A549 treated with dexamethasone at 1 μM for 4 hours (cell line): Measurements from ENCODE around the gene MRPL34. TPM values are rescaled to one million over a fixed set of nuclear protein-coding genes. Genes with fewer than 3 reads are reported as not detected.

Experiments
- total RNA-seq: library from RNA; stranded (reverse); fragments of 200-300 nt; extraction: Qiagen RNA extraction; gene quantifications from 5 replicates; pipeline ENCODE4 v1.2.3, GENCODE V29; 2022

The MRPL34 gene
- 58.9 to 95.1 TPM (median 90.6 TPM) in 5 replicates for total RNA-seq

DNA sequence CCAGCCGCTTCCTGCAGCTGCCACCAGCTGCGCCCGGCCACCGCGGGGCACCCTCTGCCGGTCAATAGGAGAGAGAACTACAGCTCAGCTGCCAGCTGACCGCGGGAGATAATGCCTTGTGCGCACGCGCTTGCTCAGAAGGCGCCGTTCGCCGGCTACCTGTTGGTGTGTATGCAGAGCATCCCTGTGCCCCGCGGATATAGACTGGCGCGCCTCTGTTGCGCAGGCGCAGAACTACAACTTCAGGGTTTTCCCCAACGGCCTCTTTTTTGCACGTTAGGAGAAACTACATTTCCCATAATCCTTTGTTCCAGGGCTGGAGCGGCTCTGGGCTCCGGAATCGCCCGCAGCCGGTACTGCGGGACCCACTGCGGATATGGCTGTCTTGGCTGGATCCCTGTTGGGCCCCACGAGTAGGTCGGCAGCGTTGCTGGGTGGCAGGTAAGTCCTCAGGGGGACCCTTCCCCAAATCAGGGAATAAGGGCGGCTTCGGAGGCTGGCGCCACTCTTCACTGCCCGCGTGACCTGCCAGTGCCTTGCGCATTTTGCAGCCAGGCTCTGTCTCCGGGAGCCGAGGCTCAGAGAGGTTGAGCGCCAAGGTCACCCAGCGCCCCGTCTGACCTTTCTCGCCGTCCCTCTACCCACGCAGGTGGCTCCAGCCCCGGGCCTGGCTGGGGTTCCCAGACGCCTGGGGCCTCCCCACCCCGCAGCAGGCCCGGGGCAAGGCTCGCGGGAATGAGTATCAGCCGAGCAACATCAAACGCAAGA, at the start of gene MRPL34:
Gene MRPL34 (plus strand): TSS at position 356 of the 768 bp plus-strand sequence. CDS start 21 bp downstream, at position 377.

GRCh38 chr19:17264641-17264979, 41.1 kb upstream of the MRPL34 start, which contains the start of gene USHBP1:
Gene USHBP1, minus strand, starts transcription at chr19:17264745. Its CDS starts 446 bp downstream, at chr19:17264299.

DNA sequence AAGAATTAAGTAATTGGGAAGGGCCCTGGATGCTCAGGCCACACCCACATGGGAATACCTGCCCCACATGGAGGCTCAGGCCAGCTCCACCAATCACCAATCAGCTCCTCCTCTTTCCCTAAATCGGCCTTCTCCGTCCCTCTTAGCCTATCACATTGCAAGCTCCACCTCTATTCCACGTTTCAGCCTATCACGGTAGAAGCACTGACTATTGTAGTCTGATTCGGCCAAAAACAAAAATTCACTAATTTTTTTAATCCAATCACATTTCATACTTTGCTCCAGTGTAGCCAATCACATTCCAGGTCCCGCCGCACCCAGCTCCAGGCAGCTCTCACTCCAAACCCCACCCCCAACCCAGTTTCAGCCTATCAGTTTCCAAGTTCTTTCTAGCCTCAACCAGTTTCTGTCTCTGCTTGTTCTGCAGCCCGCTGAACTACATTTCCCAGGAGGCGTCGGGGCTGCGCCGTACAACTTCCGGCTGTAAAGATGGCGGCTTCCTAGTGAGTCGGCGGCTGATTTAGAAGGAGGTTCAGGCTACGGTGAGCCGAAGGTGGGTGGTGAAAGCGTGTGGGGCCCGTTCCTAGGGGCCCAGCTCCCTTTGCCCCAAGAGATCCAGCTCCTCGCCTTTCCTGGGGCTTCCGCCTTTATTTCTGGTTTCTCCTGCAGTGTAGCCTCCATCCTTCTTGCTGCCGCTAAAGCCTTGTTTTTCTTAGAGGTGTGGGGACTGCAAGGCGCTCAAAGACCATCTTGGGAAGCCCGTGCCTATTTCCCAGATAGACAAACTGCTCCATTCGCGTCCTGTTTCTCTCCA, 38.5 kb upstream of the MRPL34 start, which contains the start of gene BABAM1:
Gene BABAM1 (plus strand): TSS at position 469 of the 814 bp plus-strand sequence. CDS start 1,364 bp downstream, outside the sequence.

GRCh38 chr19:17281391-17282304, 24.0 kb upstream of the MRPL34 start, which contains the start of gene ANKLE1:
Gene ANKLE1, plus strand, starts transcription at chr19:17281901. Its CDS starts 20 bp downstream, at chr19:17281921.

GRCh38 chr19:17303167-17303939, 2.3 kb upstream of the MRPL34 start, which contains the start of gene ABHD8:
Gene ABHD8, minus strand, starts transcription at chr19:17303425. Its CDS starts 1,809 bp downstream, at chr19:17301616.

DNA sequence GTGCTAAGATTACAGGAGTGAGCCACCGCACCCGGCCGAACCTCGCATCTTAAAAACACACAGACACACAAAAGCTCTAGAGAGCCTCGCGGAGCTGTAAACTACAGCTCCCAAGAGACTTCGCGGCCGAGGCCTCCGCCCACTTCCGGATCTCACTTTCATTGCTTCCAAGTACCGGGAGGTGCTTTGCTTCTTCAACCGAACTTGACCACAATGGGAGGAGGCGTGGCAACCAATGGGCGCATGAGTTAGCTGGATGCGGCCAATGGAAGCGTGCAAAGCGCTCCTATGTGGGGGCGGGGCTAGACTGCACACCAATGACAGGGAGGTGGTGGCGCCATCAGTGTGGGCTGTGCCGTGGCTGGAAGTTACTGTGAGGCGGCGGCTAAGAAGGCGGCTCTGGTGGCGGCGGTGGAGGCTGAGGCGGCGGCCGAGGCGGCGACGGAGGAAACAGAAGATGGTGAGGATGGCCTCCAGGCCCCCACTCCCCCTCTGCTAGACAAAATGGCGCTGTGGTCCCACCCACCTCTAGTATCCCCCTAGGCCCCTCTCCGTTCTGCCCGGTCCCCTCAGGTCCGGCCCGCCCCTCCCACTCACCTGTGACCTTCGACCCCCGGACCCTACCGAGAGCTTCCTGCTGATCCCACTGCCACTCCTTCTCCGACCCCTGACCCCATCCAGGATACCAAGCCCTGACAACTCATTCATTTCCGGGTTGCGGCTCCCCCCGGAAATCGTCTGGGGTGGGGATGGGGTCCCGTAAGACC, 3.7 kb downstream of the MRPL34 start, which contains the start of gene DDA1:
Gene DDA1 (plus strand): TSS at position 366 of the 767 bp plus-strand sequence. CDS start 92 bp downstream, at position 458.

GRCh38 chr19:17334414-17335409, 29.0 kb downstream of the MRPL34 start, which contains the start of gene ANO8:
Gene ANO8, minus strand, starts transcription at chr19:17334855. Its CDS starts 185 bp downstream, at chr19:17334670.

DNA sequence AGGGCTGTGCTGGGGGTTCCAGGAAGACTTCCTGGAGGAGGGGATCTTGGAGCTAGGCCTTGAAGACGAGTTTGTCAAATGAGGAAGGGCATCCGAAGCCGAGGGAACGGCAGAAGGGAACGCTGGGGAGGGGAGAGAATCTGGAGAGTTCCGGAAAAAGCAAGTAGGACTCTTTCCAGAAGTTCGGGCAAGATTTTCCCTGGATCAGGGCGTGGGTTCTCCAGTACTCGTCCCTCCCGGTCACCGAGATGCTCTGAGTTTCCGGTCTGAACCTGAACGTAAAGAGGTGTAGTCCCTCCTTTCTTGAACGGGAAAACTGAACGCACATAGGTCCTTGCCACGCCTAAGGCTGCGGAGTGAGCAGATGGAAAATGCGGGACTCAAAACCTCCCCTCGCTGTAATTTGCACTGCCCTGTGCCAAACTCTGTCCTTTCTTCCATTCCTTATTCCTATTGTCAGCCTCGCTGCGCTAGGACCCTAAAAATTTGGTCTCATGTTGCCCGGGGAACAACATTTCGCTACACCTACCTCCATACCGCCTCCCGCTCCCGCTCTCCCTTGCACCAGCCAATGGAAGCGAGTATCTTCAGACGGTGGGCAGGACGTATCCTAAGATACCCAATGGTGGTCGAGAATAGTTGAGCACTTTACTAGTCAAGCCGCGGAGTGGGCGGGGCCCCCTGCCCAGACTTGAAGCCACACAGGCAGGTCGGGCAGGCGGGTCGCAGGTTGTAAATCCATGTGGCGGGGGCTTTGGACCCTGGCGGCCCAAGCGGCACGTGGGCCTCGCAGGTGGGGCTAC, 31.4 kb downstream of the MRPL34 start, which contains the start of gene GTPBP3:
Gene GTPBP3 (plus strand): TSS at position 682 of the 803 bp plus-strand sequence. CDS start 59 bp downstream, at position 741.

Other genes with a start within 250 kb of the MRPL34 start
- gene HAUS8, start 230.4 kb upstream of the MRPL34 start, total RNA-seq: 12.3 to 15.2 TPM (median 13.1 TPM) in 5 replicates
- 23.4 to 37.4 TPM (median 33.1 TPM) in 5 replicates for gene MYO9B, start 230.1 kb upstream of the MRPL34 start, total RNA-seq
- gene USE1, start 90.5 kb upstream of the MRPL34 start, total RNA-seq: 13.2 to 15.5 TPM (median 13.9 TPM) in 5 replicates
- 9.7 to 13.9 TPM (median 12.9 TPM) in 5 replicates for gene OCEL1, start 79.6 kb upstream of the MRPL34 start, total RNA-seq
- 30.3 to 57.3 TPM (median 52.6 TPM) in 5 replicates for gene NR2F6, start 60.0 kb upstream of the MRPL34 start, total RNA-seq
- gene USHBP1, start 41.1 kb upstream of the MRPL34 start, total RNA-seq: 0.07 TPM in 1 of 5 replicates, not detected in the others
- 56.1 to 65.2 TPM (median 63.2 TPM) in 5 replicates for gene BABAM1, start 38.4 kb upstream of the MRPL34 start, total RNA-seq
- 0.24 to 0.46 TPM (median 0.36 TPM) in 5 replicates for gene ANKLE1, start 24.0 kb upstream of the MRPL34 start, total RNA-seq
- 1.7 to 3.0 TPM (median 2.5 TPM) in 5 replicates for gene ABHD8, start 2.4 kb upstream of the MRPL34 start, total RNA-seq
- gene DDA1, start 3.7 kb downstream of the MRPL34 start, total RNA-seq: 45.8 to 66.0 TPM (median 55.4 TPM) in 5 replicates
- gene ANO8, start 29.0 kb downstream of the MRPL34 start, total RNA-seq: 1.4 to 3.3 TPM (median 2.8 TPM) in 5 replicates
- 10.5 to 21.0 TPM (median 19.6 TPM) in 5 replicates for gene GTPBP3, start 31.7 kb downstream of the MRPL34 start, total RNA-seq
- not detected in 5 replicates for gene PLVAP, start 71.5 kb downstream of the MRPL34 start, total RNA-seq
- not detected in 5 replicates for gene CCDC194, start 88.3 kb downstream of the MRPL34 start, total RNA-seq
- 0.12 to 0.21 TPM (median 0.17 TPM) in 3 of 5 replicates, not detected in the others for gene BST2, start 99.8 kb downstream of the MRPL34 start, total RNA-seq
- gene MVB12A, start 114.2 kb downstream of the MRPL34 start, total RNA-seq: 23.5 to 41.4 TPM (median 37.8 TPM) in 5 replicates
- gene TMEM221, start 142.8 kb downstream of the MRPL34 start, total RNA-seq: 0.28 to 0.70 TPM (median 0.60 TPM) in 5 replicates
- gene NXNL1, start 155.1 kb downstream of the MRPL34 start, total RNA-seq: not detected in 5 replicates
- gene SLC27A1, start 164.7 kb downstream of the MRPL34 start, total RNA-seq: 1.9 to 3.1 TPM (median 2.7 TPM) in 5 replicates
- 48.3 to 80.1 TPM (median 73.2 TPM) in 5 replicates for gene PGLS, start 205.8 kb downstream of the MRPL34 start, total RNA-seq
- gene COLGALT1, start 249.8 kb downstream of the MRPL34 start, total RNA-seq: 49.4 to 79.4 TPM (median 78.3 TPM) in 5 replicates